SK-N-SH treated with all-trans-retinoic acid at 6 μM for 48 hours (cell line): ENCODE data around the gene RBMS3.

Source experiments
- ATAC-seq: fragments of 200-7000 bp; cut with Tn5 transposase; 3 replicates; pipeline ENCODE4 v1.9.1; 2020; ENCODE audit warnings: mild to moderate bottlenecking, moderate library complexity
- ARNTL ChIP-seq: fragments of 450-650 bp; formaldehyde crosslinking; IDR thresholded peaks from 2 replicates; pipeline ENCODE4 v1.5.0; 2020; ENCODE audit warnings: low read depth, mild to moderate bottlenecking, moderate library complexity, borderline replicate concordance
- BACH2 ChIP-seq: fragments of 250-450 bp; sonication (Bioruptor Pico); IDR thresholded peaks from 2 replicates; pipeline ENCODE4 v1.9.0; 2021; ENCODE audit warnings: mild to moderate bottlenecking, borderline replicate concordance
- CSDC2 ChIP-seq: fragments of 250-450 bp; sonication (Bioruptor Pico); IDR thresholded peaks from 2 replicates; pipeline ENCODE4 v1.5.0; 2020; ENCODE audit warnings: mild to moderate bottlenecking, moderate library complexity
- ESRRG ChIP-seq: fragments of 250-450 bp; sonication (Bioruptor Pico); IDR thresholded peaks from 2 replicates; pipeline ENCODE4 v1.6.1; 2021; ENCODE audit warnings: mild to moderate bottlenecking
- GLIS3 ChIP-seq: fragments of 250-450 bp; sonication (Bioruptor Pico); IDR thresholded peaks from 2 replicates; pipeline ENCODE4 v1.5.0; 2020; ENCODE audit warnings: mild to moderate bottlenecking, moderate library complexity
- ISL1 ChIP-seq: fragments of 250-450 bp; sonication (Bioruptor Pico); IDR thresholded peaks from 2 replicates; pipeline ENCODE4 v2.1.2; 2022; ENCODE audit warnings: mild to moderate bottlenecking, moderate library complexity
- OSR1 ChIP-seq: fragments of 250-450 bp; sonication (Bioruptor Pico); IDR thresholded peaks from 2 replicates; pipeline ENCODE4 v1.8.0; 2022; ENCODE audit warnings: moderate library complexity, mild to moderate bottlenecking, inconsistent platforms
- PPARA ChIP-seq: fragments of 250-450 bp; sonication (Bioruptor Pico); IDR thresholded peaks from 2 replicates; pipeline ENCODE4 v1.5.0; 2020; ENCODE audit warnings: mild to moderate bottlenecking, borderline replicate concordance
- RARB ChIP-seq: fragments of 250-450 bp; sonication (Bioruptor Pico); IDR thresholded peaks from 2 replicates; pipeline ENCODE4 v1.8.0; 2021; ENCODE audit warnings: mild to moderate bottlenecking, moderate library complexity
- SNAI2 ChIP-seq: fragments of 250-450 bp; sonication (Bioruptor Pico); IDR thresholded peaks from 2 replicates; pipeline ENCODE4 v1.5.0; 2020; ENCODE audit warnings: mild to moderate bottlenecking, moderate library complexity
- TCF4 ChIP-seq: fragments of 250-450 bp; sonication (Bioruptor Pico); IDR thresholded peaks from 2 replicates; pipeline ENCODE4 v1.8.0; 2021; ENCODE audit warnings: mild to moderate bottlenecking, moderate library complexity, borderline replicate concordance
- TOX ChIP-seq: fragments of 250-450 bp; sonication (Bioruptor Pico); IDR thresholded peaks from 2 replicates; pipeline ENCODE4 v1.8.0; 2021; ENCODE audit warnings: mild to moderate bottlenecking, moderate library complexity, borderline replicate concordance
- ZC3H10 ChIP-seq: fragments of 250-450 bp; sonication (Bioruptor Pico); IDR thresholded peaks from 2 replicates; pipeline ENCODE4 v1.5.1; 2021; ENCODE audit warnings: mild to moderate bottlenecking, moderate library complexity
- ZFP3 ChIP-seq: fragments of 250-450 bp; sonication (Bioruptor Pico); IDR thresholded peaks from 2 replicates; pipeline ENCODE4 v1.5.0; 2020; ENCODE audit warnings: mild to moderate bottlenecking, moderate library complexity
- ZFP30 ChIP-seq: fragments of 450-650 bp; formaldehyde crosslinking; IDR thresholded peaks from 2 replicates; pipeline ENCODE4 v1.5.0; 2022; ENCODE audit warnings: mild to moderate bottlenecking, moderate library complexity
- ZNF70 ChIP-seq: fragments of 450-650 bp; formaldehyde crosslinking; IDR thresholded peaks from 2 replicates; pipeline ENCODE4 v1.5.0; 2020; ENCODE audit warnings: mild to moderate bottlenecking, moderate library complexity
- ZNF8 ChIP-seq: fragments of 450-650 bp; formaldehyde crosslinking; IDR thresholded peaks from 2 replicates; pipeline ENCODE4 v1.5.0; 2020; ENCODE audit warnings: mild to moderate bottlenecking, moderate library complexity
- TF ChIP-seq, protein P1 (sequence below): fragments of 250-450 bp; sonication (Bioruptor Pico); IDR thresholded peaks from 2 replicates; pipeline ENCODE4 v1.5.1; 2020; ENCODE audit warnings: low read depth, mild to moderate bottlenecking, moderate library complexity
- TF ChIP-seq, protein P2 (sequence below): fragments of 250-450 bp; sonication (Bioruptor Pico); IDR thresholded peaks from 2 replicates; pipeline ENCODE4 v1.5.1; 2021; ENCODE audit warnings: mild to moderate bottlenecking, moderate library complexity
- TF ChIP-seq, protein P3 (sequence below): fragments of 250-450 bp; sonication (Bioruptor Pico); IDR thresholded peaks from 2 replicates; pipeline ENCODE4 v1.8.0; 2020; ENCODE audit warnings: mild to moderate bottlenecking, moderate library complexity, borderline replicate concordance
- TF ChIP-seq, protein P4 (sequence below): fragments of 250-450 bp; sonication (Bioruptor Pico); IDR thresholded peaks from 2 replicates; pipeline ENCODE4 v1.5.0; 2020; ENCODE audit warnings: mild to moderate bottlenecking, moderate library complexity

Gene RBMS3

DNA sequence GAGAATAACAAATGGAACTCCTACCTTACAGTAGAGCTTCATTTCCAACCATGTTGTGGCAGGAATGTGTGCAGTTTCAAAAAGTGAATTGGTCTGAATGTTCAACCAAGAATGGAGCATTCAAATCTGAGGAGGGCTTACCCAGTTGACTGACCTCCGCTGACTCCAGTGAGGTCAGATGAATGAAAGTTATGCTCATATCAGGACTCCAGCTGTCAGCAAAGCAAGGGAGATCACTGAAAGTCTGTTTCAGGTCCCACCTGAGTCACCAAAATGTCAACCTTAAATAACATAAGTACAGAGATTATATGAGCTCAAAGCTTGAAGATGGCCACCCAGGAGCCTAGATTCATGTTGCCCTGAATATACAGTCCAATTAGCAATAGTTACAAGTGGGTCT is 473.5 kb downstream of the RBMS3 start:
- TF ChIP-seq ZFP30 (CRISPR knock-in tag) (no peak), PPARA (CRISPR knock-in tag) (no peak), OSR1 (CRISPR knock-in tag) (no peak), ARNTL (CRISPR knock-in tag) (no peak), ZC3H10 (CRISPR knock-in tag) (no peak)
- TF ChIP-seq, protein P1, sequence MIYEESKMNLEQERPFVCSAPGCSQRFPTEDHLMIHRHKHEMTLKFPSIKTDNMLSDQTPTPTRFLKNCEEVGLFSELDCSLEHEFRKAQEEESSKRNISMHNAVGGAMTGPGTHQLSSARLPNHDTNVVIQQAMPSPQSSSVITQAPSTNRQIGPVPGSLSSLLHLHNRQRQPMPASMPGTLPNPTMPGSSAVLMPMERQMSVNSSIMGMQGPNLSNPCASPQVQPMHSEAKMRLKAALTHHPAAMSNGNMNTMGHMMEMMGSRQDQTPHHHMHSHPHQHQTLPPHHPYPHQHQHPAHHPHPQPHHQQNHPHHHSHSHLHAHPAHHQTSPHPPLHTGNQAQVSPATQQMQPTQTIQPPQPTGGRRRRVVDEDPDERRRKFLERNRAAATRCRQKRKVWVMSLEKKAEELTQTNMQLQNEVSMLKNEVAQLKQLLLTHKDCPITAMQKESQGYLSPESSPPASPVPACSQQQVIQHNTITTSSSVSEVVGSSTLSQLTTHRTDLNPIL: no peak
- ATAC-seq: no peak

DNA sequence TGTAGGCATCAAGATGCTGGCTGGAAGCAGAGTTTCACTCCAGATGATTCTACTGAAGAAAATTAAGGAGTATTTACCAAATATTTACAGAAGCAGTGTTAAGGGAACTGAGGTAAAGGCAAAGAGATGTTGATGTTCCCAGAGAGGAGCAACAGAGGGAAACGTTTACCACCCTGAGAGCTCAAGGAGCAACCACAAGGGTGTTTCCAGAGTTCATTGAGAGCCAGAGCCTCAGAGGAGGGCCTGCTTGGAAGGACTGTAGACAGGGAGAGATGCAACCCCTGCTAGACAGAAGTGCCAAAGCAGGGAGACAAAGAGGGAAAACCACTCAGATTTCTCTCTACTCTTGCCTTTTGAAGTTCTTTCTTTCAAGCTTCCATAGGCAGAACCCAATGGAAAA is 474.5 kb downstream of the RBMS3 start:
- ATAC-seq: no peak
- TF ChIP-seq, protein P2, sequence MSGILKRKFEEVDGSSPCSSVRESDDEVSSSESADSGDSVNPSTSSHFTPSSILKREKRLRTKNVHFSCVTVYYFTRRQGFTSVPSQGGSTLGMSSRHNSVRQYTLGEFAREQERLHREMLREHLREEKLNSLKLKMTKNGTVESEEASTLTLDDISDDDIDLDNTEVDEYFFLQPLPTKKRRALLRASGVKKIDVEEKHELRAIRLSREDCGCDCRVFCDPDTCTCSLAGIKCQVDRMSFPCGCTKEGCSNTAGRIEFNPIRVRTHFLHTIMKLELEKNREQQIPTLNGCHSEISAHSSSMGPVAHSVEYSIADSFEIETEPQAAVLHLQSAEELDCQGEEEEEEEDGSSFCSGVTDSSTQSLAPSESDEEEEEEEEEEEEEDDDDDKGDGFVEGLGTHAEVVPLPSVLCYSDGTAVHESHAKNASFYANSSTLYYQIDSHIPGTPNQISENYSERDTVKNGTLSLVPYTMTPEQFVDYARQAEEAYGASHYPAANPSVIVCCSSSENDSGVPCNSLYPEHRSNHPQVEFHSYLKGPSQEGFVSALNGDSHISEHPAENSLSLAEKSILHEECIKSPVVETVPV (CRISPR knock-in tag): no peak
- TF ChIP-seq TCF4 (CRISPR knock-in tag) (no peak), ISL1 (CRISPR knock-in tag) (no peak), GLIS3 (CRISPR knock-in tag) (no peak), RARB (no peak), ZFP3 (no peak)
- TF ChIP-seq, all 23 proteins: peak for 0

DNA sequence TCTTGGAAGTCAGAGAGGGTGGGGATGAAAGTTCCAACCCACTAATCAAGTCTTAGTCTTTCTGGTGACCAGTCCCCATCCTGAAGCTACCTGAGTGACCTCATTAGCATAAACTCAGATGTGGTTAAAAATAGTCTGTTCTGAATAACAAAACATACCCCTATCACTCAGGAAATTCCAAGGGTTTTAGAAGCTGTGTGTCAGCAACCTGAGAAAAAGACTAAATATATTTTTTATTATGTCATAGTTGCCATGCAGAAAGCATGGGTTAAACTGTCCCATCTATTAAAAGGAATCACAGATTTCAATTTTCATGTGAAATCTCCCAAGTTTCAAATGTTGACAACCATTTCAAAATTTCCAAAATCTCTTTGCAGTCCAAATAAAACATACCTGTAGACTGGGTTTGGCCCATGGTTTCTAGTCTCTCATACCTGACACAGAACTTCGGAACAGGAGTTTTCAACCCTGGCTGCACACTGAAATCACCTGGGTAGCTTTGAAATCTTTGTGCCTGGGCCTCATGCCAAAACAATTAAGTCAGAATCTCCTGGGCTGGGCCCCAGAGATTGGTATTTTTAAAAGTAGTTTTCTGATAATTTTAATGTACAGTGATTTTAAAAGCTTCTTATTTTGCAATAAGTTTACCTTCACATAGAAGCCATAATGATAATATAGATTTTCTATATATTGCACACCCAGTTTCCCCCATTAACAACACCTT is 476.3 kb downstream of the RBMS3 start:
- TF ChIP-seq BACH2 (CRISPR knock-in tag) (no peak), ISL1 (CRISPR knock-in tag) (no peak), ZNF70 (CRISPR knock-in tag) (no peak), TOX (CRISPR knock-in tag) (no peak), TCF4 (CRISPR knock-in tag) (no peak), GLIS3 (CRISPR knock-in tag) (no peak), SNAI2 (CRISPR knock-in tag) (no peak), CSDC2 (no peak), ZNF8 (CRISPR knock-in tag) (no peak), ZC3H10 (CRISPR knock-in tag) (no peak), PPARA (CRISPR knock-in tag) (no peak)
- TF ChIP-seq, protein P3, sequence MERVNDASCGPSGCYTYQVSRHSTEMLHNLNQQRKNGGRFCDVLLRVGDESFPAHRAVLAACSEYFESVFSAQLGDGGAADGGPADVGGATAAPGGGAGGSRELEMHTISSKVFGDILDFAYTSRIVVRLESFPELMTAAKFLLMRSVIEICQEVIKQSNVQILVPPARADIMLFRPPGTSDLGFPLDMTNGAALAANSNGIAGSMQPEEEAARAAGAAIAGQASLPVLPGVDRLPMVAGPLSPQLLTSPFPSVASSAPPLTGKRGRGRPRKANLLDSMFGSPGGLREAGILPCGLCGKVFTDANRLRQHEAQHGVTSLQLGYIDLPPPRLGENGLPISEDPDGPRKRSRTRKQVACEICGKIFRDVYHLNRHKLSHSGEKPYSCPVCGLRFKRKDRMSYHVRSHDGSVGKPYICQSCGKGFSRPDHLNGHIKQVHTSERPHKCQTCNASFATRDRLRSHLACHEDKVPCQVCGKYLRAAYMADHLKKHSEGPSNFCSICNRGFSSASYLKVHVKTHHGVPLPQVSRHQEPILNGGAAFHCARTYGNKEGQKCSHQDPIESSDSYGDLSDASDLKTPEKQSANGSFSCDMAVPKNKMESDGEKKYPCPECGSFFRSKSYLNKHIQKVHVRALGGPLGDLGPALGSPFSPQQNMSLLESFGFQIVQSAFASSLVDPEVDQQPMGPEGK: no peak
- TF ChIP-seq, protein P1: no peak
- TF ChIP-seq, protein P4, sequence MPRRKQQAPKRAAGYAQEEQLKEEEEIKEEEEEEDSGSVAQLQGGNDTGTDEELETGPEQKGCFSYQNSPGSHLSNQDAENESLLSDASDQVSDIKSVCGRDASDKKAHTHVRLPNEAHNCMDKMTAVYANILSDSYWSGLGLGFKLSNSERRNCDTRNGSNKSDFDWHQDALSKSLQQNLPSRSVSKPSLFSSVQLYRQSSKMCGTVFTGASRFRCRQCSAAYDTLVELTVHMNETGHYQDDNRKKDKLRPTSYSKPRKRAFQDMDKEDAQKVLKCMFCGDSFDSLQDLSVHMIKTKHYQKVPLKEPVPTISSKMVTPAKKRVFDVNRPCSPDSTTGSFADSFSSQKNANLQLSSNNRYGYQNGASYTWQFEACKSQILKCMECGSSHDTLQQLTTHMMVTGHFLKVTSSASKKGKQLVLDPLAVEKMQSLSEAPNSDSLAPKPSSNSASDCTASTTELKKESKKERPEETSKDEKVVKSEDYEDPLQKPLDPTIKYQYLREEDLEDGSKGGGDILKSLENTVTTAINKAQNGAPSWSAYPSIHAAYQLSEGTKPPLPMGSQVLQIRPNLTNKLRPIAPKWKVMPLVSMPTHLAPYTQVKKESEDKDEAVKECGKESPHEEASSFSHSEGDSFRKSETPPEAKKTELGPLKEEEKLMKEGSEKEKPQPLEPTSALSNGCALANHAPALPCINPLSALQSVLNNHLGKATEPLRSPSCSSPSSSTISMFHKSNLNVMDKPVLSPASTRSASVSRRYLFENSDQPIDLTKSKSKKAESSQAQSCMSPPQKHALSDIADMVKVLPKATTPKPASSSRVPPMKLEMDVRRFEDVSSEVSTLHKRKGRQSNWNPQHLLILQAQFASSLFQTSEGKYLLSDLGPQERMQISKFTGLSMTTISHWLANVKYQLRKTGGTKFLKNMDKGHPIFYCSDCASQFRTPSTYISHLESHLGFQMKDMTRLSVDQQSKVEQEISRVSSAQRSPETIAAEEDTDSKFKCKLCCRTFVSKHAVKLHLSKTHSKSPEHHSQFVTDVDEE (CRISPR knock-in tag): no peak
- TF ChIP-seq, all 23 proteins: peak for 0
- peak; percentile 13; the same call in 2 of the 3 replicates for ATAC-seq

DNA sequence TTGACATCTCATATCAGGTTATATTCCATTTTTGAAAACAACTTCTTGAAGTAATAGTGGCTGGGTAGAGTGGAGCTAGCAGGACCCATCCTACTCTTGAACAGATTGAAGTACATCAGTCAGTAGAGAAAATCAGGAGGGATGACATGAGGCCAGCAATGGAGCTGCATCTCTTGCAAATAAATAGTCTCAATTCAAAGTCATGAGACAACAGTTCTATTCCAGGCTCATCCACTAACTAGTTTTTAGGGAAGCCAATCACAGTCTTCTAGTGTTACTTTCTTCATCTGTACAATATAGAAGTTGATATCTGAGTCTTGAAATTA is 477.2 kb downstream of the RBMS3 start:
- peak; percentile 4; the same call in 2 of the 3 replicates for ATAC-seq
- TF ChIP-seq, protein P3: no peak
- TF ChIP-seq BACH2 (CRISPR knock-in tag) (no peak), SNAI2 (CRISPR knock-in tag) (no peak), ZNF8 (CRISPR knock-in tag) (no peak), ZNF70 (CRISPR knock-in tag) (no peak), TOX (CRISPR knock-in tag) (no peak), ZFP3 (no peak), ESRRG (CRISPR knock-in tag) (no peak), TCF4 (CRISPR knock-in tag) (no peak)
- TF ChIP-seq, protein P2 (CRISPR knock-in tag): no peak
